ENCODE results near the gene CAMK2A.

DNA sequence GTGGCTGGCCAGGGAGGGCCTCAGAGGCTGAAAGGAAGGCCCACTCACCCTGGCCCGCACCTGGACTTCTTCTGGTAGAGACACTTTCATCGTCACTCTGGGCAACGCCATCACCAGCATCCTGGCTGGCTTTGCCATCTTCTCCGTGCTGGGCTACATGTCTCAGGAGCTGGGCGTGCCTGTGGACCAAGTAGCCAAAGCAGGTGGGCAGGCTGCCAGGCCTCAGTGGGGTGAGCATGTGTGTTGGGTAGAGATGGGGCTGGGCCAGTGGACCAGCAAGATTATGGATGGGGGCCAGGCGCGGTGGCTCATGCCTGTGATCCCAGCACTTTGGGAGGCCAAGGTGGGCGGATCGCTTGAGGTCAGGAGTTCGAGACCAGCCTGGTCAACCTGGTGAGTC is 87.1 kb downstream of the CAMK2A start:
- TF ChIP-seq, protein P1, sequence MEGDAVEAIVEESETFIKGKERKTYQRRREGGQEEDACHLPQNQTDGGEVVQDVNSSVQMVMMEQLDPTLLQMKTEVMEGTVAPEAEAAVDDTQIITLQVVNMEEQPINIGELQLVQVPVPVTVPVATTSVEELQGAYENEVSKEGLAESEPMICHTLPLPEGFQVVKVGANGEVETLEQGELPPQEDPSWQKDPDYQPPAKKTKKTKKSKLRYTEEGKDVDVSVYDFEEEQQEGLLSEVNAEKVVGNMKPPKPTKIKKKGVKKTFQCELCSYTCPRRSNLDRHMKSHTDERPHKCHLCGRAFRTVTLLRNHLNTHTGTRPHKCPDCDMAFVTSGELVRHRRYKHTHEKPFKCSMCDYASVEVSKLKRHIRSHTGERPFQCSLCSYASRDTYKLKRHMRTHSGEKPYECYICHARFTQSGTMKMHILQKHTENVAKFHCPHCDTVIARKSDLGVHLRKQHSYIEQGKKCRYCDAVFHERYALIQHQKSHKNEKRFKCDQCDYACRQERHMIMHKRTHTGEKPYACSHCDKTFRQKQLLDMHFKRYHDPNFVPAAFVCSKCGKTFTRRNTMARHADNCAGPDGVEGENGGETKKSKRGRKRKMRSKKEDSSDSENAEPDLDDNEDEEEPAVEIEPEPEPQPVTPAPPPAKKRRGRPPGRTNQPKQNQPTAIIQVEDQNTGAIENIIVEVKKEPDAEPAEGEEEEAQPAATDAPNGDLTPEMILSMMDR (IDR thresholded peaks at IDR 0.05; ENCODE audit: low read depth, low read length, poor library complexity, severe bottlenecking) = no peak
- no peak for TF ChIP-seq EZH2phosphoT487 (IDR thresholded peaks at IDR 0.05; ENCODE audit: borderline replicate concordance, low read length)
